CD4-positive, alpha-beta T cell (primary cell): ENCODE measurements around the gene BLMH. TPM values are rescaled to one million over a fixed set of nuclear protein-coding genes. Genes with fewer than 3 reads are reported as not detected.

Experiments used
- ATAC-seq: fragments of 200-7000 bp; cut with Tn5 transposase; one replicate; pipeline ENCODE4 v1.10.0; 2022; ENCODE audit warnings: mild to moderate bottlenecking; ENCODE audit not compliant: poor library complexity
- CTCF ChIA-PET: fragments of 350-600 bp; sonication (Branson Sonifier 250); formaldehyde crosslinking; loops from one replicate; lab custom pipeline; 2021; ENCODE audit warnings: antibody characterized with exemption, inconsistent platforms; lab: Charles Lee
- POLR2A ChIA-PET: fragments of 350-600 bp; sonication (Branson Sonifier 250); formaldehyde crosslinking; loops from one replicate; lab custom pipeline; 2021; ENCODE audit warnings: antibody characterized with exemption, inconsistent platforms; lab: Charles Lee
- DNase-seq, 14 experiments: peaks; one replicate each; pipeline ENCODE4 v3.0.0-alpha.2; 2013 to 2020; ENCODE audit warnings: mixed read lengths in 2 of 14
- H3K27ac ChIP-seq, 2 donors: one replicate each; pipeline versions ENCODE4 v1.5.1 to v1.7.0; 2013; ENCODE audit warnings: low read length in 2 of 2, low read depth in 1 of 2, mild to moderate bottlenecking in 1 of 2
- H3K27me3 ChIP-seq, 2 experiments: 1 replicate in 1 of 2; 2 replicates in 1 of 2; pipeline versions ENCODE4 v1.6.1 to v1.7.0; 2013; ENCODE audit warnings: low read length in 2 of 2, control low read depth in 1 of 2, mild to moderate bottlenecking in 1 of 2, moderate library complexity in 1 of 2; ENCODE audit not compliant: insufficient read depth in 2 of 2, control insufficient read depth in 1 of 2
- H3K36me3 ChIP-seq: one replicate; pipeline ENCODE4 v1.6.1; 2013; ENCODE audit warnings: low read length, control low read depth; ENCODE audit not compliant: insufficient read depth
- H3K4me1 ChIP-seq: one replicate; pipeline ENCODE4 v1.6.1; 2013; ENCODE audit warnings: low read length, control low read depth; ENCODE audit not compliant: insufficient read depth
- H3K4me3 ChIP-seq: one replicate; pipeline ENCODE4 v1.5.1; 2013; ENCODE audit warnings: mild to moderate bottlenecking, low read length, moderate library complexity
- H3K9me3 ChIP-seq, 2 experiments: 1 replicate in 1 of 2; 2 replicates in 1 of 2; pipeline versions ENCODE4 v1.6.1 to v1.7.0; 2013; ENCODE audit warnings: low read length in 2 of 2, mild to moderate bottlenecking in 2 of 2, control low read depth in 1 of 2, moderate library complexity in 1 of 2; ENCODE audit not compliant: control insufficient read depth in 1 of 2, insufficient read depth in 1 of 2
- H3K27ac Mint-ChIP-seq: one replicate; pipeline ENCODE4 v1.8.0; 2020; ENCODE audit warnings: mixed read lengths
- H3K27me3 Mint-ChIP-seq: one replicate; pipeline ENCODE4 v1.8.0; 2021; ENCODE audit warnings: mixed read lengths
- H3K36me3 Mint-ChIP-seq: one replicate; pipeline ENCODE4 v1.8.0; 2021; ENCODE audit warnings: low read depth, mixed read lengths
- H3K4me1 Mint-ChIP-seq: one replicate; pipeline ENCODE4 v1.8.0; 2021; ENCODE audit warnings: low read depth, mixed read lengths
- H3K4me3 Mint-ChIP-seq: one replicate; pipeline ENCODE4 v1.8.0; 2020; ENCODE audit warnings: mild to moderate bottlenecking, mixed read lengths
- H3K9me3 Mint-ChIP-seq: one replicate; pipeline ENCODE4 v1.8.0; 2020; ENCODE audit warnings: mixed read lengths
- CTCF ChIP-seq: fragments of 200-600 bp; IDR thresholded peaks from one replicate; pipeline ENCODE4 v1.8.0; 2022; ENCODE audit warnings: antibody characterized with exemption, mild to moderate bottlenecking
- intact Hi-C, 2 experiments: fragments of 100-400 bp; cut with DNase I in 1 of 2; cut with micrococcal nuclease in 1 of 2; formaldehyde crosslinking; loops; one replicate each; pipeline versions ENCODE4 v1.15.1 to v1.9.0; 2023 to 2025; cut with DNase I, micrococcal nuclease
- total RNA-seq, 174 experiments: library from RNA in 2 of 174; stranded (reverse) in 2 of 174; gene quantifications; one replicate each; pipeline ENCODE4 v1.2.3 and lab custom pipeline; 2021 to 2026

BLMH gene
- total RNA-seq, 2 experiments from 2014 or later: 32.9 to 36.5 TPM

GRCh38 chr17:30220414-30220813 lies 71.3 kb downstream of the BLMH start:
- no peaks in the 10 kb centered on the region for H3K27me3 Mint-ChIP-seq
- H3K4me3 Mint-ChIP-seq: no peak overlapping the region
- no peak for TF ChIP-seq CTCF
- no peaks in the 10 kb centered on the region for H3K27me3 ChIP-seq
- no peaks in the 10 kb centered on the region for H3K4me1 ChIP-seq
- no peaks in the 10 kb centered on the region for H3K36me3 ChIP-seq
- CTCF ChIA-PET: no interaction called here
- intact Hi-C loops: no loop called here
- no peaks in the 10 kb centered on the region for H3K9me3 Mint-ChIP-seq
- H3K4me3 ChIP-seq: no peak overlapping the region
- H3K27ac Mint-ChIP-seq: no peak overlapping the region
- no peaks in the 10 kb centered on the region for H3K4me1 Mint-ChIP-seq
- ATAC-seq (no peak), DNase-seq (no peak)
- no peak overlapping the region for H3K27ac ChIP-seq
- POLR2A ChIA-PET: no interaction called here
- no peaks in the 10 kb centered on the region for H3K9me3 ChIP-seq
- no peaks in the 10 kb centered on the region for H3K36me3 Mint-ChIP-seq

GRCh38 chr17:30219833-30220232 lies 71.9 kb downstream of the BLMH start:
- ChIA-PET POLR2A (no interaction called here), CTCF (no interaction called here)
- H3K27ac ChIP-seq: no peak overlapping the region
- no peaks in the 10 kb centered on the region for H3K36me3 Mint-ChIP-seq
- H3K9me3 Mint-ChIP-seq: no peaks in the 10 kb centered on the region
- no peak for TF ChIP-seq CTCF
- H3K4me3 ChIP-seq: no peak overlapping the region
- no peak overlapping the region for H3K27ac Mint-ChIP-seq
- H3K27me3 Mint-ChIP-seq: no peaks in the 10 kb centered on the region
- ATAC-seq: no peak
- DNase-seq: no peak
- no peak overlapping the region for H3K4me3 Mint-ChIP-seq
- H3K27me3 ChIP-seq: no peaks in the 10 kb centered on the region
- H3K4me1 Mint-ChIP-seq: no peaks in the 10 kb centered on the region
- H3K9me3 ChIP-seq: no peaks in the 10 kb centered on the region
- intact Hi-C loops: no loop called here
- no peaks in the 10 kb centered on the region for H3K36me3 ChIP-seq
- no peaks in the 10 kb centered on the region for H3K4me1 ChIP-seq

GRCh38 chr17:30219315-30219714 lies 72.4 kb downstream of the BLMH start:
- DNase-seq (no peak), ATAC-seq (no peak)
- Histone ChIP-seq H3K27ac (no peak overlapping the region), H3K27me3 (no peaks in the 10 kb centered on the region), H3K4me3 (no peak overlapping the region), H3K4me1 (no peaks in the 10 kb centered on the region), H3K9me3 (no peaks in the 10 kb centered on the region), H3K36me3 (no peaks in the 10 kb centered on the region)
- Mint-ChIP-seq H3K27me3 (no peaks in the 10 kb centered on the region), H3K9me3 (no peaks in the 10 kb centered on the region), H3K4me1 (no peaks in the 10 kb centered on the region), H3K27ac (no peak overlapping the region), H3K4me3 (no peak overlapping the region), H3K36me3 (no peaks in the 10 kb centered on the region)
- CTCF ChIA-PET: no interaction called here
- intact Hi-C loops: no loop called here
- POLR2A ChIA-PET: no interaction called here
- TF ChIP-seq CTCF: no peak
